ENCODE results near the gene RNF220. TPM values are rescaled to one million over a fixed set of nuclear protein-coding genes. Genes with fewer than 3 reads are reported as not detected.

RNF220 gene
- total RNA-seq, 4 donors from 2014 or later = 22.0 to 94.3 (median 49.4) TPM

- Histone ChIP-seq H3K4me3 (no peak overlapping the region), H3K27ac (no peak overlapping the region), H3K4me1 (peaks cover 9 to 20% of the 10 kb centered on the region in 2 donors), H3K27me3 (no peaks in the 10 kb centered on the region), H3K9me3 (no peaks in the 10 kb centered on the region), H3K36me3 (no peaks in the 10 kb centered on the region)
- intact Hi-C loops (cut with DNase I; ENCODE audit: low total_unique reads) = no loop called here
- no peak for DNase-seq
- no peak for TF ChIP-seq CTCF (IDR thresholded peaks at IDR 0.05)
- no peak for TF ChIP-seq POLR2A (IDR thresholded peaks at IDR 0.05)
Observed at GRCh38 chr1:44635439-44635838, 230.4 kb downstream of the RNF220 start.

- no peak for DNase-seq
- H3K36me3 ChIP-seq = no peaks in the 10 kb centered on the region
Observed at GRCh38 chr1:44636083-44636687, 231.1 kb downstream of the RNF220 start.

GRCh38 chr1:44636688-44637598 lies 231.9 kb downstream of the RNF220 start:
- H3K27ac ChIP-seq = peak overlapping the region; percentile 20 to 43
- H3K4me1 ChIP-seq = peaks cover 9 to 20% of the 10 kb centered on the region in 2 donors
- no peak overlapping the region for H3K4me3 ChIP-seq
- no peaks in the 10 kb centered on the region for H3K27me3 ChIP-seq
- H3K36me3 ChIP-seq = no peaks in the 10 kb centered on the region
- DNase-seq = peak in 1 of 2 donors; percentile 71
- no peak for TF ChIP-seq POLR2A (IDR thresholded peaks at IDR 0.05)
- TF ChIP-seq CTCF (IDR thresholded peaks at IDR 0.05) = no peak
- intact Hi-C loops (cut with DNase I; ENCODE audit: low total_unique reads) = no loop called here
- H3K9me3 ChIP-seq = no peaks in the 10 kb centered on the region

More at GRCh38 chr1:44636083-44636687, 231.1 kb downstream of the RNF220 start:
- Histone ChIP-seq H3K27ac (peak overlapping the region in 1 of 2 donors; percentile 43), H3K9me3 (no peaks in the 10 kb centered on the region), H3K27me3 (no peaks in the 10 kb centered on the region), H3K4me1 (peaks cover 9 to 20% of the 10 kb centered on the region in 2 donors), H3K4me3 (no peak overlapping the region)
- TF ChIP-seq POLR2A (IDR thresholded peaks at IDR 0.05) (no peak), CTCF (IDR thresholded peaks at IDR 0.05) (no peak)
- intact Hi-C loops (cut with DNase I; ENCODE audit: low total_unique reads) = no loop called here

- DNase-seq = peak; percentile 45 to 54
- H3K9me3 ChIP-seq = no peaks in the 10 kb centered on the region
- H3K4me1 ChIP-seq = peaks cover 9 to 20% of the 10 kb centered on the region in 2 donors
- H3K27ac ChIP-seq = peak overlapping the region; percentile 20 to 43
- no peaks in the 10 kb centered on the region for H3K27me3 ChIP-seq
- no peak overlapping the region for H3K4me3 ChIP-seq
- H3K36me3 ChIP-seq = no peaks in the 10 kb centered on the region
- intact Hi-C loops (cut with DNase I; ENCODE audit: low total_unique reads) = no loop called here
- TF ChIP-seq POLR2A (IDR thresholded peaks at IDR 0.05) (no peak), CTCF (IDR thresholded peaks at IDR 0.05) (no peak)
Observed at GRCh38 chr1:44637702-44638411, 232.8 kb downstream of the RNF220 start.

Measured in uterus (tissue), 4 donors.